ENCODE measurements around the gene MLIP.
"Not testable (repeated sequence)": the region's sequence is repeated elsewhere in the genome, so short reads cannot be mapped to it uniquely, and the experiment has no call there.

MLIP gene, protein sequence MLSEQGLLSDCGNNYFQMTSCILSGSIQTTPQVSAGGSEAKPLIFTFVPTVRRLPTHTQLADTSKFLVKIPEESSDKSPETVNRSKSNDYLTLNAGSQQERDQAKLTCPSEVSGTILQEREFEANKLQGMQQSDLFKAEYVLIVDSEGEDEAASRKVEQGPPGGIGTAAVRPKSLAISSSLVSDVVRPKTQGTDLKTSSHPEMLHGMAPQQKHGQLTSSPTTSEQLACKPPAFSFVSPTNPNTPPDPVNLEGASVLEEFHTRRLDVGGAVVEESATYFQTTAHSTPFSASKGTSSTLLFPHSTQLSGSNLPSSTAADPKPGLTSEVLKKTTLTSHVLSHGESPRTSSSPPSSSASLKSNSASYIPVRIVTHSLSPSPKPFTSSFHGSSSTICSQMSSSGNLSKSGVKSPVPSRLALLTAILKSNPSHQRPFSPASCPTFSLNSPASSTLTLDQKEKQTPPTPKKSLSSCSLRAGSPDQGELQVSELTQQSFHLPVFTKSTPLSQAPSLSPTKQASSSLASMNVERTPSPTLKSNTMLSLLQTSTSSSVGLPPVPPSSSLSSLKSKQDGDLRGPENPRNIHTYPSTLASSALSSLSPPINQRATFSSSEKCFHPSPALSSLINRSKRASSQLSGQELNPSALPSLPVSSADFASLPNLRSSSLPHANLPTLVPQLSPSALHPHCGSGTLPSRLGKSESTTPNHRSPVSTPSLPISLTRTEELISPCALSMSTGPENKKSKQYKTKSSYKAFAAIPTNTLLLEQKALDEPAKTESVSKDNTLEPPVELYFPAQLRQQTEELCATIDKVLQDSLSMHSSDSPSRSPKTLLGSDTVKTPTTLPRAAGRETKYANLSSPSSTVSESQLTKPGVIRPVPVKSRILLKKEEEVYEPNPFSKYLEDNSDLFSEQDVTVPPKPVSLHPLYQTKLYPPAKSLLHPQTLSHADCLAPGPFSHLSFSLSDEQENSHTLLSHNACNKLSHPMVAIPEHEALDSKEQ

DNA sequence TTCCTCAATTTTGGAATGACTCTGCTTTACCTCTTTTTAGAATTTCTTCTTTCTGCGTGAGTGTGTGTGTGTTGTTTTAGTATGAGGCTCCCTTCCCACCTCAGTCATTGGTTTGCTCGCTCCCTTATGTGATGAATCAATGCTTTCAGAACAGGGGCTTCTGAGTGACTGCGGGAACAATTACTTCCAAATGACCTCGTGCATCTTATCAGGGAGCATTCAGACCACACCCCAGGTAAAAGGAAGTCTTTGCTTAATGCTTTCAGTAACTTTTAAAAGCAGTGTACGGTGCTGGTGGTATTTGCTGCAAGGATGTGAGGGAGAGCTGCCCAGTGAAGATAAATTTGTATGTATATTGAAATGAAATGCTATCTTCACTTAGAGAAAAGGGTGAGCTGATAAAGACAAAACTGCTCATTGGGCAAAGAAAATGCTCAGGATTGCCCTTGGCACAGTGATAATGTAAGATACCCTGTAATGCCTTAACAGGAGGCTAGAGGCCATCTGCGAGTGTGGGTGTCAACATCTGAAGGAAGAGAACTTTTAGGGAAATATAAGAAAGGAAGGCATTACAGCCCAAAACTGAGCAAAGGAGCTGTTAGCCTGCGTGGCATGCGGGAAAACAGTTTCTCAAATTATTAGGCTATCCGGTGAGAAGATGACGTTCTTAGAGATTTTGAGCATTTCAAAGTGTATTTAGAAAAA lies at the start of gene MLIP:
Gene MLIP (plus strand): TSS at position 103 of the 705 bp plus-strand sequence. CDS start 37 bp downstream, at position 140.
- no peak for DNase-seq

DNA sequence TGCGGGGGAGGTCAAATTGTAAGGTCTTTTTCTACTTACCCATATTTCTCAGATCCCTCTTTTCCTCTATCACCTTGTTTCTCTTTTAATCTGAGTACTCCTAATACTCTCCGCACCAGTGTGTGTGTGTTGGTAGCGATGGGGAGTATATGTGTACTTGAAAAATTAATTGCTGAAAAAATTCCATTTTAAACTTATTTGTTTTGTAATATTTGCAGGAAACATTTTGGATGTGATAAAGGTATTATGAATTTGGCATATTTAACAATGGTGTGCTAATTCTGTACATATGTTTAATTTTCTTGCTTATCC lies 48.1 kb upstream of the MLIP start:
- DNase-seq: no peak

DNA sequence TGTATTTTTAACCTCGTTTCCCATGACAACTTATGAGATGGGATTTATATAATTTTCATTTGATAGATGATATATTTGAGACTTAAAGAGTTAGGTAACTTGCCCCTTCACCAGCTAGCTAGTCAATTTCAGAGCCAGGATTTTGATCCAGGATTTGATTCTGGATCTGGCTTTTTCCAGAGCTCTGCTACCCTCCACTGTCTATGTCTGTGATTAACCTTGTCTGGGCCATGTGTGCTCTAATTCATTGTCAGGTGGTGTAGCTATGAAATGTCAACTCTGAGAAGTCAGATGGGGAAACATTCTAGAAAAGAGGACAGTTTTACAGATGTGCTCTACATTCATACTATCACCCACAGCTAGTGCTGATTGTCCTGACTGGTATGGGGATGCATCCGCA lies 42.5 kb upstream of the MLIP start:
- no peak for DNase-seq

DNA sequence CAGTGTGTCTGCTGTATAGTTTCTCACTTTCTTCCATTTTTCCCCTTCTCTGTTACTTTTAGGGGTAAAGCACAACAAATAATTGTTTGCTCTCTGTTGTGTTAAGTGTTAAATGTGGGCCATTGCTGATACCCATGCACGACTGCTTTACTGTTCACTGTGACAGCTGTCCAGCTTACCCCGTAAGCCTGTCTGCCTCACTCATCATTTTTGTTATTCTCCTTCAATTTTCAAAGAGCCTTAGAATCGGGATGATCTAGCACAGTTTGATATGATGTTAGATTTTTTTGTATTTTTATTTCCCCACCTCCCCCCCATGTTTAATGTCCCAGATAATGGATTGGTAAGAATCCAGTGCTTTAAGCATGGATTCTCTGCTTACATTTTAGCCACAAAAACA lies 41.2 kb upstream of the MLIP start:
- no peak for DNase-seq

DNA sequence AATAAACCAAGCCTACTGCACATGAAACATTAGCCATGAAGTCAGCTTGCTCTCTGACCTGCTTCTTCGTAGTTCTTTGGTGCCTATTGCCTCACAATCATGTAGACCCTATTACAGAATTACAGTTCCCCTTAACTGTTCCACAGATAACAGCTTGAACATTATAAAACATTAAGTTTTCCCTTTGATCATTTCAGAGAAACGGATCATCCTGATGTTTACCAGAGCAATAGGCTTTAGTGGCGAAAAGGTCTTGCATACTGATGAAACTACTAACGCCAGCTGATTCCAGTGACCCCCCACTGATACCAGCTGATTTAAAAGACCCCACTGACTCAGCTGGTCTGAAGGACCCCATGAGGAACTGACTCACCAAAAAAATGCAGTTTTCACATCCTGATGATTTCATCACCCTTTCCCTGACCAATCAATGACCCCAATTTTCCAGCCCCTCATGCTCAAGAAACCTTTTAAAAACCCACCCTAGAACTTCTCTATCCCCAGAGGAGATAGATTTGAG lies 39.4 kb upstream of the MLIP start:
- no peak for DNase-seq

DNA sequence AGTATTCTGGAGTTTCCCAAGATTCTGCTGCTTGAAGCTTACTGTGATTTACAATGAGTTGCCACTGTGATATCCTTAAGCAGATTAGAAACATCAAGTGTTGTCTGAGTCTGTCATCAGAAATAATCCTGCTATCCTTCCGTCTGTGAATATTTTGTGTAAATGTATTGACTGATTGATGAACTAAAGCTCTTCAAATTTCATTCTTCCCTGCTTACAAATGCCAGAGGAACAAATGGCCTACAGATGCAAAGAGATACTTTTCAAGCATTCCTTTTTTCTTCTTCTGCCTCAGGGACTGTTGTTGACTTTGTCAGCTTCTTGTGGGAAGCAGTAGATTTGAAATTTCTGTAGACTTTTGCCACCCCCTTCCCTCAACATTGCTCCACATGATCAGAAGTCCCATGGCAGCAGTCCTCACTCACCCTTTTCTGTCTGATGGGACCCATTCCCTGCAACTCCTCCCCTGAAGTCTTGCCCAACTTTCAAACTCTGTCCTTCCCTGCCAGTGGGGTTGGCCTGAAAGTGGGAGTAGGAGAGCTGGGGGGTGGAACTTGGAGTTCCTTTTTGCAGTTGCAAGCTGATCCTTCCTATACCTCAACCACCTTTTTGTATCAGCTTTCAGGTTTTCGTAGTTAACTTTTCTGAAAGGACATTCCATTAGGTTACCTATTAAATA lies 38.5 kb upstream of the MLIP start:
- no peak for DNase-seq

DNA sequence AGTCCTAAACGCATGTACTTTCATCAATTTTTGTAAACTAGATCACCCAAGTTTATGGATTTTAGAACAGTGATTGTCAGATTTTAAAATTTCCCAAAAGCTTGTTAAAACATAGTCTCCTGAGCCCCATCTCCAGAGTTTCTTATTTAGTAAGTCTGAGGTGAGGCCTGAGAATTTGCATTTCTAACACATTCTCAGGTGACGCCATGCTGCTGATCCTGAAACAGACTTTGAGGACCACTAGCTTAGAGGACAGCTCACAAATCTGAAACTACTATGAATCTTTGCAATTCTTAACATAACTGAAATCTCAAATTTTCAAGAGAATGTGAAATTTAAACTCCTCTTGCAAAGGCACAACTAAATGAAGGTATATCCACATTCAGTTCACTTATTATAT lies 37.8 kb upstream of the MLIP start:
- no peak for DNase-seq

DNA sequence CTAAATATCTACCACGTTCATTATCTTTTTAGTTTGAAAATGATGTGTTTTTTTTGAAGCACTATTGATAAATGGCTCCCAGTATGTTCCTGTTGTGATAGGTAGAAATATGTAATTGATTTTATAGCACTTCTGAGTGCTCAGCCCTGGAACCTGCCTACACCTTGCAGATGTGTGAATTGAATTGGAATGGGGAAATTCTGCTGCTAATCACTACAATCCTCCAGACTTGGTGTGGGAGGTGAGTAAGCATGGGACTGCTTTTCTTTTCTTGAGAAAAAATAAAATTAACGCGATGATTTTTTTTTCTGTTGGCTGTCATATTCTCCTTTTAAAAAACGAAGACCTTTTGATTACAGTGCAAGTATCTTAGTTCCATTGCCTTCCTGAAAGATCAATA lies 37.1 kb upstream of the MLIP start:
- DNase-seq: no peak

DNA sequence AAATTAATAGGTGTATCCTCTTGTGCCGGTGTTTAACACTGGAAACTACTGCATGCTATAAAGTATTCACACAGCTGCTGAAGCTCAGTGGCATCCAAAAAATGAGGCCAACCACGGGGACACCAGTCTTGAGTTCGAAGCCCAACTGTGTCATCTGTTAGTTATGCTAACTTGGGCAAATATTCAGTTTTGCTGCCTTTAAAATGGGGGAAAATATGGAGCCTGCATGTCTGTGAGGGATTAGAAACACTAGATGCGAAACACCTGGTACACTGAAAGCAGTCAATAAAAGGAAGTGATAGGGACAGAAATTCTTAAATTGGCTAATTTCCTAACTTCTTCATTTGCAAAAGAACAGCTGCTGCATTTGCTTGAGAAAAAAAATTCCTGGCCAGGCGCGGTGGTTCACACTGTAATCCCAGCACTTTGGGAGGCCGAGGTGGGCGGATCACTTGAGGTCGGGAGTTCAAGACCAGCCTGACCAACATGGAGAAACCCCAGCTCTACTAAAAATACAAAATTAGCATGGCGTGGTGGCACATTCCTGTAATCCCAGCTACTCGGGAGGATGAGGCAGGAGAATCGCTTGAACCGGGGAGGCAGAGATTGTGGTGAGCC lies 36.6 kb upstream of the MLIP start:
- no peak for DNase-seq

DNA sequence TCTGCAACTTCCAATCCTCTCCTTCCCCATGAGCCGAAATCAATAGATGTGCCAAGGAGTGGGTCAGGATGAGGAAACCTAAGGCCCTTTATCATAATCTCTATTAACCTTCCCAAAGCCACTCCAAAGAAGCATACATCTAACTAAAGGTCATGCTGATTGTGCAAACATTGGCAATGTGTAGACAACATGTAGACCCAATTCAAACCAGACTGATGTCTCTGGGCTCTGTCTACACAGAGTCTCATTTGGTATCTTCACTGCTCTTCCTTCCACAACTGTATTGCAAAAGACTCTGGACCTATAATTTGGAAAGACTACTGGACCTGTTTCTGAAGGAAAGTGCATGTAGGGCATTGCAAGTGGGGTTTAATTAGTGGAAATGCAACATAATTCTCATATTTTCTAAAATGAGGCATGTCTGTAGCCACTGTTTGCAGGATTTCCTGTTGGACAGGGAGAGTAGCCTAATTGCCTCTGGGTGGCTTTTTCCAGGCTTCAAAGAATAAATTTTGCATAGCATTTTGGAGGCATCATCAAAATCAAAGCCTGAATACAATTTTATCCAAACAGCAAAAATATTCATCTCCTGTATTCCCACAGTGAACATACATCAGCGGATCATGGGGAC lies 35.0 kb upstream of the MLIP start:
- DNase-seq: no peak

DNA sequence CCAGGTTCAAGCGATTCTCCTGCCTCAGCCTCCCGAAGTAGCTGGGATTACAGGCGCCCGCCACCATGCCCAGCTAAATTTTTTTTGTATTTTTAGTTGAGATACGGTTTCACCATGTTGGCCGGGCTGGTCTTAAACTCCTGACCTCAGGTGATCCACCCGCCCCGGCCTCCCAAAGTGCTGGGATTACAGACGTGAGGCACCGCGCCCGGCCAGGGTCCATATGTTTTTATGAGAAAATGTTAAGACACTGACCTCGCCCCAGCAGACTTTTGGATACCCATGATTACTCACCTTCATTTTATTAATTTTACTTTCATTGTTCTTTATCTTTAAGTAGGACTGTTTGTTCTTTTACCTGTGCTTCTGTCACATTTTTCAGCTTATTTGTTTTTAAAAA lies 29.7 kb upstream of the MLIP start:
- not testable (repeated sequence) for DNase-seq

DNA sequence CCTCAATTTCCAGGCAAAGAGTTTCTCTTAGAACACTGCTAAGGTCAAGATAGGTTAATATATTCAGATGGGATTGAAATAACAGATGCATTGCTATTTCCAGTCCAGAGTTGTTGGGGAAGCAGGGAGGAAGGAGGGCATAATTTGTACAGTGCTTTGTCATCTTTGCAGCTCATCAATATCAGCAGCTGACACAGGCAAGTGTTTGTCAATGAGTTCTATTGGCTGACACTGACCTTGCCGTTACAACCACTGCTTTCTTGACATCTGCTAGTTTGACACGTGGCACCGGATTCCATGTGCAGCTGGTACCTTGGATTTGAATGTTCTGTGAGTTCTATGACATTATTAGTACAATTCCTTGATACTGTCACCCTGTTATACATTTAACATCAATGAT lies 28.0 kb upstream of the MLIP start:
- DNase-seq: no peak

DNA sequence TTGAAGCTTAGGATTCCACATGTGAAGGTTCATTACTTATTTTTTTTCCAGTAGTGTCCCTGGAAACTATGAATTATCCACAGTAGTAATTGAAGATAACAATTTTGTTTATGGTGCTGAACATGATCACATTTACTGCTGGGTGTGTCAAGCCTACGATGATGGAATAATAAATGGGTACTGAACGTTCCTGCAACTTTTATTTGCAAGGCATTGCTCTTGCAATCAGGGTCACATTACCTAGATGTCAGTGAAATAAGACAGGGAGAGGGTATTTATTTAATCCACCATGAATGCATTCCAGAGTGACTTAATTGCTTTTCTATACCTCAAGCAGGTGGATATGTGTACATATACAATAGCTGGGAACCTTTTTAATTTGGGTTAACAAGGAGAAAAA lies 27.0 kb upstream of the MLIP start:
- DNase-seq: no peak

DNA sequence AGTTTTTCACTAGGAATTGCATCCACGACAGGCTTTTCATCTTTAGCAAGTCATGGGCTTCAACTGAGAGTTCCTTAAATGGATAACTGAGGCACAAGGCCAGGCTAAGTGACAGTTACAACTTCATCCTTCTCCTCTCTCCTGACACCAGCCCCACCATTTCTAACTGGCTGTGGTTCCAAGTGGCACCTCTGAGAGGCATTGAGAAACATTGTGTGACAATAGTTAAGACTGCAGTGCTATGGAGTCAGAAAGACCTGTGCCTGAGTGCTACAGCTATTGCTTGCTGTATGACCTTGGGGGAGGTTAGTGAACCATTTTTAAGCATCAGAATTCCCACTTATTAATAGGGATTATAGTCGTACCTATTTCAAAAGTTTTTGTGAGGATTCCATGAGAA lies 26.2 kb upstream of the MLIP start:
- no peak for DNase-seq

DNA sequence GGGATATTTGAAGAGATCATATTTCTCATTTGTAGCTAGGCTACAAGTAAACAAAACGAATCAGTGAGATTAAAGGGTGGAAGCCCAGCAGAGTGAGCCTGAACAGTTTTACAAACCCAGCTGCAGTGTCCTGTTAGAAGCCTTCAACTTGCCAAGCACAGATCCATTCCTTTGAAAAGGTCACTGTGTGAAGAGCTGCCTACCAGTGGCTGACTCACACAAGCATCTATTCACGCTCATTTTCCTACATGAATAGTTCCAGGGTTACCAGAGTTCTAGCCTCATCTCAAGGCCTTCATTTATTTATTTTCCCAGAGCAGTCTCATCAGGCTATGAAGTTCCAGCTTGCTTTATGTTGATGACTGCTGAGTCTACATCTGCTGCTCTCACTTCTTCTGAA lies 25.7 kb upstream of the MLIP start:
- no peak for DNase-seq

DNA sequence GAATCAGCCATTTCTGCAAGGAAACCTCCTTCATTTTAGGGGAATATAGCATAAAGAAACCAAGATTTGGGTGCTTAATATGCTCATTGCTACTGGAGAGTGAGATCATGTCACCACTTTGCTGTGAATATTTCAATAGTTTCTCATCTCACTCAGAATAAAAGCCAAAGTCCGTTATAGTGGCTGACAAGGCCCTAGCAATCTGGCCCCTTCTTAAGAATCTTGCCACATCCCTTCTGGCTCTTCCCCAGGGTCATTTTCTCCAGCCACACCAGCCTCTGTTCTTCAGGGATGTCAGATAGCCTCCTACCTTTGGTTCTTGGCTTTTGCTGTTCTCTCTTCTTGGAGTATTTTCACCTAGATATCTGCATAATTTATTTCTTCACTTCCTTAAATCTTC lies 24.8 kb upstream of the MLIP start:
- DNase-seq: no peak

DNA sequence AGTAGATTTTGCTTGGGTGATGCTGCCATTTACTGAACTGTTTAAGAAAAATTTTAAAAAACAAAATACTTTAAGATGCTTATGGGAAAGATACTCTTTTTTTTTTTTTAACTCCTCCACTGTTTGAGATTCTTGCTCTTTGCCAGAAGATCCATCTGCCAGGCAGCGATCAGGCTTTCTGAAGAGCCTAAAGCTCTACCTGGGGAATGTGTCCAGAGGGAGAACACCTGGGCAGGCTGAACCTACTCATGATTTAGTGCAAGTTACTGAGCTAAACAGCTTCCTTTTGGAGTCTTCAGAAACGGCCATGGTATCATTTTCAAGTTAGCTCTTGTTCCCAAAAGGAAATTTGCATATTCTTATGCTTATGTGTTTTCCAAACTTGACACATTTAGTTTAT lies 23.5 kb upstream of the MLIP start:
- no peak for DNase-seq

DNA sequence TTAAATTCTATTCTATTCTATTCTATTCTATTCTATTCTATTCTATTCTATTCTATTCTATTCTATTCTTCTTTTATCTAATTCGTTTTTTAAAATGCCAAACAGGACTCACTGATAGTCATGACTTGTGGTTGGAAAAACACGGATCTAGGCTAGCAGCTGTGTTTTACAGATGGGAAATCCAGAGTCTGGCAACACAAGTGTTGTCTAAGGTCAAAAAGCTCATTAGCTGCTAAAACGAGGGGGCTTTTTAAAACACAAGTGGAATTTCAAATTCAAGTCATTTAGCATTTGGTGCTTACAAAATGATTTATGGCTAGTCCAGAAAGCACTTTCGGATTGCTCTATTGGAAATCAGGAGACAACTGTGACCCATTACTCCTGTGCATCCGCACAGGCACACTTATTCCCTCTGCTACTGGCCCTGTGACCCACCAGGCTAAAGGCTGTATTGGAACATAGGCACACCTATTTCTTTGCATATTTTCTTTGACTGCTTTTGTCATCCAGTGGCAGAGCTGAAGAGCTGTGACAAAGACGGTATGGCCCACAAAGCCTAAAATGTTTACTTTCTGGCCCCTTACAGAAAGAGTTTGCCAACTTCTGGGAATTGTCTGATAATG lies 17.8 kb upstream of the MLIP start:
- no peak for DNase-seq

DNA sequence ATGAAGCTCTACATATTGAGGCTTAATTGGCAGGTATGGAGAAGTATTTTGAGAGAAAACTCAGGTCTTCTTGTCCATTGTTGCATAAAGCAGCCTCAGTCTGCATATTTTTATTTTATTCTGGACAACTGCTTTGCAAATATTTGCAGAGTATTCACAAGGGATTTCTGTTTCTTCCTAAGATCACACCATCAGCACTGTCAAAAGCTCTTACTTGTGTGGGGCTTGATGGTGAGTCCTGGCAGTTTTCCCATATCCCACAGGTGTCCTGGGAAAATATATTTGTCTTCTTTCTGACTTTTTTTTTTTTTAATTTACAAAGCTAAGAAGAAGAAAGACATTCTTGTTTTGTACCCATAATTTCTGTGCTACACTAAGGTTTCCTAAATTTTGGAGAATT lies 16.9 kb upstream of the MLIP start:
- no peak for DNase-seq

DNA sequence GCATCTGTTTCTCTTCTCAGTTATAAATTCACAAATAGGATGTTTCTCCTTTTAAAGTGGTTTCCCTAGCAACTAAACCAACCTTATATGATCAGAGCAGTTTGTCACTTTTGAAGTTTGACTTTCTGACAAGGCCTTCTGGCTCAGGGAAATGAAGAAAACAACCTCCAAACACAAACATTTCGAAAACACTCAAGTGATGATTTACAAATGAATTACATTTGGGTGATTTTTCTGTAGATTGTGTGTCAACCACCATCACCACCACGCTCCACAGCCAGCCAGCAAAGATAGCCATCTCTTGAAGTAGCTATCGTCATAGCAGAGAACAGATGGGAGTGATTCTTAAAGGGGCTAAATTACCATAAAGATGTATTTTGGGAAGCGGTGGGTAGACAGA lies 16.5 kb upstream of the MLIP start:
- DNase-seq: no peak

DNA sequence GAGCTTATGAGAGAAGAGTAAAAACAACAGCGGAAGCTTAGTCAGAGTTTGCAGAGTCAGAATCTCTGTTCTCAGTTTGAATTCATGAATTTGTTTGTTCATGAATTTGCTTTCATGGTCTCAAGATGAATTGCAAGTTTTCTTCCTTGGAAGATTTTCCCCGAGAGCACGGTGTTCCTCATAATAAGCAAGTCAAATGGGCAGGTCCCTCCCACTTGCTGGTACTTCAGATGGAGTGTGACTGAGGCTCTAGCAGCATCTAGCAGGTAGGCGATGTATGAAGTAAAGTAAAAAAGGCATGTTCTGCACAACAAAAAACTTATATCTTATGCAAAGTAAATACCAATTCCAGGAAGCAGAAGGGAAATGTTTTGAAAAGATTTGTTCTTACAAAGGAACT lies 15.5 kb upstream of the MLIP start:
- DNase-seq: no peak

Data from NCI-H774 (cell line).